Cardiac septum (tissue), 1 donor: Measurements from ENCODE around the gene MAGED1. TPM values are rescaled to one million over a fixed set of nuclear protein-coding genes. Genes with fewer than 3 reads are reported as not detected.

Experiments used
- DNase-seq: peaks from one replicate; pipeline ENCODE4 v3.0.0-alpha.2; 2020; ENCODE audit warnings: low spot score
- intact Hi-C: fragments of 100-400 bp; cut with DNase I; formaldehyde crosslinking; loops from one replicate; pipeline ENCODE4 v1.14.0; 2022
- long read RNA-seq: library from polyadenylated mRNA; unstranded; transcript quantifications from one replicate; pipeline ENCODE4 v2.0.0, GENCODE V29; 2021
- total RNA-seq: library from RNA; stranded (reverse); fragmentation: NEBNext Ultra II Directional; extraction: Animal tissue kit (Norgen Biotek cat#: 25700); gene quantifications from one replicate; pipeline ENCODE4 v1.2.1, GENCODE V29; 2021
- donor health status: DM: no; HTN: no; CAD: no.

Gene MAGED1, protein sequence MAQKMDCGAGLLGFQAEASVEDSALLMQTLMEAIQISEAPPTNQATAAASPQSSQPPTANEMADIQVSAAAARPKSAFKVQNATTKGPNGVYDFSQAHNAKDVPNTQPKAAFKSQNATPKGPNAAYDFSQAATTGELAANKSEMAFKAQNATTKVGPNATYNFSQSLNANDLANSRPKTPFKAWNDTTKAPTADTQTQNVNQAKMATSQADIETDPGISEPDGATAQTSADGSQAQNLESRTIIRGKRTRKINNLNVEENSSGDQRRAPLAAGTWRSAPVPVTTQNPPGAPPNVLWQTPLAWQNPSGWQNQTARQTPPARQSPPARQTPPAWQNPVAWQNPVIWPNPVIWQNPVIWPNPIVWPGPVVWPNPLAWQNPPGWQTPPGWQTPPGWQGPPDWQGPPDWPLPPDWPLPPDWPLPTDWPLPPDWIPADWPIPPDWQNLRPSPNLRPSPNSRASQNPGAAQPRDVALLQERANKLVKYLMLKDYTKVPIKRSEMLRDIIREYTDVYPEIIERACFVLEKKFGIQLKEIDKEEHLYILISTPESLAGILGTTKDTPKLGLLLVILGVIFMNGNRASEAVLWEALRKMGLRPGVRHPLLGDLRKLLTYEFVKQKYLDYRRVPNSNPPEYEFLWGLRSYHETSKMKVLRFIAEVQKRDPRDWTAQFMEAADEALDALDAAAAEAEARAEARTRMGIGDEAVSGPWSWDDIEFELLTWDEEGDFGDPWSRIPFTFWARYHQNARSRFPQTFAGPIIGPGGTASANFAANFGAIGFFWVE
- 79.9 TPM for total RNA-seq
- long read RNA-seq, transcript MAGED1-201 (13 exons, 2,747 nt) = major isoform, 35 of 123 reads
- long read RNA-seq, transcript MAGED1-204 (13 exons, 2,701 nt) = minor isoform, 18 of 123 reads
- long read RNA-seq, partial matches to known transcripts = 62 of 123 reads
- long read RNA-seq, other reads (novel, unspliced or antisense) = 8 of 123 reads

DNA sequence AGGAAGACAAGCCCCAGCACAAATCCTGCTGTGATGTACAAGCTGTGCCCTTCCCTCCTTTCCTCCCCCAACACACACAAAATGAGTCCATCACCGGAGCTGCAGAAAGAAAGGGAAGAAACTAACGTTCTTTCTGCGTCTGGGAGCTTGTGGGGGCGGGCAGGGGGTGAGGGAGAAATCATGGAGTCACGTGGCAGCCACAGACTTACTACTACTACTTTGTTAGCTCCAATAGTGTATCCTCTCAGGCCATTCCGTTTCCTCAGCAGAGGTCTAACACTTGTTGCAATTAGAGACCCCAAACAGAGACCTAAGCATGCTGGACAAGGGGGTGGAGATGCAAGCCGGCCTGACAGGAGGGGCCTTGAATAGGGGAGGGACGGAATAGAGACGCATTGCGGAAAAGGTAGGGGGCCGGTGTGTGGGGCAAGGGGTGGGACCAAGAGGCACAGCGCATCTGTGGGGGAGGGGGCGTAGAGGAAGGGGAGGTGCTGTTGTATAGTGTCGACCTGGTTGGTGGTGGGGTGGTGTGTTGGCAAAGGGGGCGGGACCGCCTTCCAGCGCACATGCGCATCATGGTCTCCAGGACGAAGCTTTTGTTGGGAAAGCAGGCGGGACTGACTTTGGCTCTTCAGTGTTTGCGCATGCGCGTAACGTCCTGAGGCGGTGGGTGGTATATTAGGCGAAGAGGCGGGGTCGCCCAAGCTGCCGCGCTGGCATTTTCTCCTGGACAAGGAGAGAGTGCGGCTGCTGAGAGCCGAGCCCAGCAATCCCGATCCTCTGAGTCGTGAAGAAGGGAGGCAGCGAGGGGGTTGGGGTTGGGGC is at the start of gene MAGED1:
Gene MAGED1 (plus strand): TSS at position 703 of the 825 bp plus-strand sequence. CDS start 682 bp downstream, outside the sequence.
- peak; percentile 93 for DNase-seq
- intact Hi-C loops = no loop called here

DNA sequence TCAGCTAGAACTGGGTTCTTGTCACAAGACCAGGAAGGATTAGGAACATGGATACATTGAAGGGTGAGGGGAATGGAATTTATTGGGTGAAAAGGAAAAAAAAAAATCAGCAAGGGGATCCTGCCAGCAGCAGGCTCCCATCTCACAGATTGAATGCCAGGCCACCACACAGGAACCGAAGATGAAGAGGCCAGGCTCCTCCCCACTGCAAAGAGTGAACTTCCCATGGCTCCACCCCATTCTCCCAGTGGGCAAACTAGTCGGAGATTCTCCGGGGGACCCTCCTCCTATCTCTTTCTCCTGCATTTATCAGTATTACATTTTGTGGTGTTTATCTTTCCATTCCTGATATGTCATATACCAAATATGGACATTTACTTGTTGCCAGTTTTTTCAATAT is 46.0 kb upstream of the MAGED1 start:
- intact Hi-C loops = no loop called here
- no peak for DNase-seq

DNA sequence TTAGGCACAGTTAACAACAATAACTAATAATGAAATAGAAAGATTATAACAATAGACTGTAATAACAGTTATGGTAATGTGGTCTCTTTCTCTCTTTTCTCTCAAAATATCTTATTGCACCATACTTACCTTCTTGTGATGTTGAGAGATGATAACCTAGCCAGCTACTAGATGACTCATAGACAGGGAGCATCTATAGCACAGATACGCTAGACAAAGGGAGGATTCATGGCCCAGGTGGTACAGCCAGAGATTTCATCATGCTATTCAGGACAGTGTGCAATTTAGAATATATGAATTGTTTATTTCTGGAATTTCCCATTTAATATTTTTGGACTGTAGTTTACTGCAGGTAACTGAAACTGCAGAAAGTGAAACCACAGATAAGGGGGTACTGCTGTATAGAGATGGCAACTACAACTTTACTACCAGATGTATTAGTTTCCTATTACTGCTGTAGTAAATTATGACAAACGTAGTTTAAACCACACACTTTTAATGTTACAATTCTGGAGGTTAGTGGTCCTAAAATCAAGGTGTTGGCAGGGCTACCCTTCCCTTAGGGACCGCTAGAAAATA is 41.8 kb upstream of the MAGED1 start:
- intact Hi-C loops = no loop called here
- DNase-seq = no peak

DNA sequence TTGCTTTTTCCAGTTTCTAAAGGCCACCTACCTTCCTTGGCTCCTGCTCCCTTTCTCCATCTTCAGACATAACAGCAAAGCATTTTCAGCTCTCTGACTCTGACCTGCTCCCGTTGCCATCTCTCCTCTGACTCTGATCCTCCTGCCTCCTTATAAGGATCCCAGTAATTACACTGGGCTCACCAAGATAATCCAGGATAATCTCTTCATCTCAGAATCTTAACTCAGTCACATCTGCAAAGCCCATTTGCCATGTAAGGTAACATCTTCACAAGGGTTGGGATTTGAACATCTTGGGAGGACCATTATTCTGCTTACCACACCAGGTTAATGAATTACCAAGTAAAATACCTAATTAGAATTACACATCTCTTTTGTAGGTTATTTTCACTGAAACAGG is 41.3 kb upstream of the MAGED1 start:
- intact Hi-C loops = no loop called here
- DNase-seq = no peak

DNA sequence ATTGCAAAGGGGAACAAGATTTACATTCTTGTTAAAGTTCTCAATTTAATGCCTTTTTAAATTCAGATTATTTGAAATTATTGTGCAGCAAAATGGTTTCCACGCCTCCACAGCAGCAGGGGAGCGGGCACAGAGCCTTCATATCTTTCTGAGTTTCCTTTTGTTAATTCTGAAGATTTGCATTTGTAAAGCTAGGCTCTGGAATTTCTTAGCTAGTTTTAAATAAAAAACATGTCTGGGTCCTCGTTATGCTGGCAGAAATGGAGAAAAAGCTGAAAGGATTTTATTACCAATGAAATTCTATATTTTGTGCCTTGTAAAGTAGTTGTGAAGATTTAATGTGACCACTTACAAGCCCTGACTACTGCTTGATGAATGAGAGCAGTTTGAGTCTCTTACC is 40.8 kb upstream of the MAGED1 start:
- intact Hi-C loops = no loop called here
- DNase-seq = no peak

DNA sequence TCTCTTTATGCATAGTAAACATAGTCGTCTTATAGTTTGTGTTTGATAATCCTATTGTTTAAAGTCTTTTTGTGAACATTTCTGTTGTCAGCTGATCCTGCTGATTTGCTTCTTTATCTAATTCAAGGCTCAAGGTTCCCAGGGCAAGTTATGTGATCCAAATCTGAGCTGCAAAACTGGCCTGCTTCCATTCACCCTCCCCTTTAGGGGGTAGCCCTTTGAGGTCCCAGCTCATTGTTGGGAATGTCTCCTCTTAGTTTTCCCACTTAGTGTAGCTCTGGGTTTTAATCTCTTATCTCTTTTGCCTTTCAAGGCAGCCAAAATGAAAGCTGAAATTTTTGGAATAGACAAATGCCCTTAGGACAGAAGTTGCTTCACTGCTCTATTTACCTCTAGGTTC is 40.2 kb upstream of the MAGED1 start:
- intact Hi-C loops = no loop called here
- no peak for DNase-seq

DNA sequence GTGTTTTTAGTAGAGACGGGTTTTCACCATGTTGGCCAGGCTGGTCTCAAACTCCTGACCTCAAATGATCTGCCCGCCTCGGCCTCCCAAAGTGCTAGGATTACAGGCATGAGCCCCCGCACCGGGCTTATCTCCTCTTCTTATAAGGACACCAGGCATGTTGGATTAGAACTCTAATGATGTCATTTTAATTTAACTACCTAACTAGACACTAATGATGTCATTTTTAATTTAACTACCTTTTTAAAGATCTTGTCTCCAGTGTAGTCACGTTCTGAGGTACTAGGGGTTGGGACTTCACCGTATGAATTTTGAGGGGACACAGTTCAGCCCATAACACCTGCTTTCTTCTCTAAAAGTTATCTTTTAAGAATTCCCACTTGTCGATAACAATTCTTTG is 37.7 kb upstream of the MAGED1 start:
- DNase-seq = no peak
- intact Hi-C loops = no loop called here

DNA sequence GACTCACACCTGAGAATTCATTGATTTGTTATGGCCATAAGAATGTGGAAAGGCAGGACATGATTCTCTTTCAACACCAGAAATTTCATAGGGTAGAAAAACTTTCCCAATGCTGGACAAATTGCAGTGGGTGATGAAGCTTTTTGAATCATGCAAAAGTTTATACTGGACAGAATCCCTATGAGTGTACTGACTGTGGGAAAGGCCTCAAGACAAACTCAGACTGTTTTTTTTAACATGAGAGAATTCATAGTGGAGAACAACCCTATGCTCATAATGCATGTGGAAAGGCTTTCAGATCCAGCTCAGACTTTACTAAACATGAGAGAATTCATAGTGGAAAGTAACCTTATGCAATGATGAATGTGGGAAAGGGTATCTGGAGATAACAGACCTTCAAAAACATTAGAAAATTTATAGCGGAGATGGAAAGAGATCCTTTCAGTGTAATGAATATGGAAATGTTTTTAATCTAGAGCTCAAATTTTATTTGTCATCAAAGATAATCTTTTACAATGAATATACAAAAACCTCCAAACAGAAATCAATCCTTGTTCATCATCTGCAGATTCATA is 36.2 kb upstream of the MAGED1 start:
- no peak for DNase-seq
- intact Hi-C loops = no loop called here

DNA sequence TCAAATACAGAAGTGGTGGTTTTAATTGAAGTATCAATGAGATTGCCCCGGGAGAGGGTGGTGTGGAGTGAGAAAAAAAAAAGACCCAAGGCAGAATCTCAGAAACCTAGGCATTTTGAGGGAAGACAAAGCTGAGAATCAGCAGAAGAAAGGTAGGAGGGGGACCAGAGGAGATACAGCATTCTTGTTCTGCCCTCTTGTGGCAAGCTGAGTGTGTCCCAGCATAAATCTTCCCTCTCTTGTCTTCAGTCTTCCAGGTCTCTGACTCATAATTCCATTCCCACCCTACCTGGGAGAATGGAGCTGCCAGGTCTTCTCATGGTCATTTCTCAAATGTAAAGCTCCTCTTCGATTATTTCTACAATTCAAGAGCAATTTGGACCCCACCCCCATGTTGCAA is 32.7 kb upstream of the MAGED1 start:
- intact Hi-C loops = no loop called here
- no peak for DNase-seq

DNA sequence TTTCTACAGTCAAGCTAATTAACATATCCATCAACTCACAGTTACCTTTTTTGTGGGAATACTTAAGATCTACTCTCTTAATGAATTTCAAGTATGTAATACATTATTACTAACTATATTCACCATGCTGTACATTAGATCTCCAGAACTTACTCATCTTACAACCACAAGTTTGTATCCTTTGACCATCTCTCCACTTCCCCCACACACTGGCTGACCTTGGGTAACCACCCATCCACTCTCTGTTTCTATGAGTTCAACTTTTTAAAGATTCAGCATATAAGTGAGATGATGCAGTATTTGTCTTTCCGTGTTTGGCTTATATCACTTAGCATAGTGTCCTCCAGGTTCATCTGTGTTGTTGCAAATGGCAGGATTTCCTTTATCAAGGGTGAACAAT is 30.5 kb upstream of the MAGED1 start:
- intact Hi-C loops = no loop called here

DNA sequence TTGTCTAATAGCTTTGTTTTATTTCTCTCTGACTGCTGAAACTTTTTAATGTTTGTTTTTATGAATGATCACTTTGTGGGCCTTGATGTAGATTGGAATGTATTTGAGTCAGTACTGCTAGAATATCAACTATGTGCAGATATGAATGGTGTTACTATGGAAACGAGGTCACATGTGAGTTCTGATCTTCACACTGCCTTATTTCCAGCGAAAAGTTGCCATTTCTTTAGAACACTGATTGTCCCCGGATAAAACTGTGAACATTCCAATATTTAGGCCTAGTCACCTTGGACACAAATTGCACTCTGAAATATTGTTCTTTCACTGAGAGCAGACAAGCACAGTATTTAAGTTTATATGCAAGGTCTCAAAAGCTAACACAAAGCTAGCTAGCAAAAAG is 27.2 kb upstream of the MAGED1 start:
- intact Hi-C loops = no loop called here

More for the DNA sequence above, 30.5 kb upstream of the MAGED1 start:
- DNase-seq = no peak

DNA sequence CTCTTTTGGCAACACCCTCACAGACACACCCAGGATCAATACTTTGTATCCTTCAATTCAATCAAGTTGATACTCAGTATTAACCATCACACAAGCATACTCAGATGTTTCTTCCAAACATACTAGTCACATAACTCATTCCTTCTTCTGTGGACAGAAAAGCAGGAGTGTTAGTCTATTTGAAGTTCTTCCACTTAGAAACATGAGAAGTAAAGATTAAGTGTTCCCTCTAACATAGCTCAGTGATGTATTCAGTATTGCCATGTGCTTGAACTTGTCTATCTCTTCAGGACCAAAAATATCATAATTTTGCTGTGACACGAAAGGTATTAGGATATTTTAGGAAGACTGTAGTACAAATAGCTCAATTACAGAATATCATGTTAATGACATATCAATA is 25.8 kb upstream of the MAGED1 start:
- no peak for DNase-seq
- intact Hi-C loops = no loop called here

More for the DNA sequence above, 27.2 kb upstream of the MAGED1 start:
- DNase-seq = no peak

DNA sequence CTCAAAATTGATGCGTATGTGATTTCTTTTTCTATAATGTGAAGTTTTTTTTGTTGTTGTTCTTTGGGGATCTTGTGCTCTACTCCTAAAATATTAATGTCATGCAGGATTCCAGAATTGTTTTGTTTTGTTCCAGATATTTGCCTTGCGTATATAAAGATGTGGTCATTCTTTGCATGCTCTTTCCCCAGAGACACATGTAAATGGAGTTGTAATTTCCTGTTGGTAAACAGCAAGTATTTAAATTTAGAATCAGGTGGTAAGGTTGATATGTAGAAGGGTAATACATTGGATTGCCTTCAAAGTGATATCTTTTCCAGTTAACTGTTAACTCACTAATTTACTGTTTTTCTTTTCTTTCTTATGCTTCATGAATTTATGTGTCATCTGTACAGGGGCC is 23.1 kb upstream of the MAGED1 start:
- DNase-seq = no peak

DNA sequence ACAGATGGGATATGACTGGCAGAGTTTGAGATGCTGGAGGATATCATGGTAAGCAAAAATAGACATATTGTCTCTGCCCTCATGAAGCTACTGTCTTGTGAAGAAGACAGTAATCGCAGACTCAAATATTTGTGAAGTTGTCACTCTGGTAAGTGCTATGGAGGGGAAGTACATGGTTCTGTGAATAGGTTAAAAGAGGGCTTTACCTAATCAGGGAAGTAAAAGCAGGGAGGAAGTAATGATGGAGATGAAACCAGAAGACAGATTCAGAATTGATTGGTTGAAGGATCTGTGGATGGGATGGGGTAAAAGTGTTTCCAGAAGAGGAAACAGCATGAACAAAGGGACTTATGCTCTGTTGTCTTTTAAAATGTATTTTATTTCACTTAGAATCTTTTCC is 19.3 kb upstream of the MAGED1 start:
- DNase-seq = no peak
- intact Hi-C loops = no loop called here

More for the DNA sequence above, 23.1 kb upstream of the MAGED1 start:
- intact Hi-C loops = no loop called here

DNA sequence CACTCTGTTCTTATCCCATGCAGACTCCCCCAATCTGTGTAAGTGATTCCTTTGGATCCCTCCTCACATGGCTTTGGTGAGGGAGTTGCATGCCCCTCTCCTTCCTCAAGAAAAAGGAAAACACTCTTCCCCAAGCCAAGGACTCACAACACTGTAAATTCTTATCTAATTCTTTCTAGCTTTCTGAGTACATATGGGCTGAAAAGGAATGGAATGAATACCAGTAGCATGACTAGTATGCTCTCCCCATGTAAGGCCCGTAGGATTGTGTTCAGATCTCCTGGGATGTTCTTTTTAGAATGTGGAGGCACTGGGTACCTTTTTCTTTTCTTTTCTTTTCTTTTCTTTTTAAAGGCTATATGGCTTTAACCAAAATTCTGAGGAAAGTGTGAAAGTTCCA is 17.0 kb upstream of the MAGED1 start:
- intact Hi-C loops = no loop called here
- no peak for DNase-seq

DNA sequence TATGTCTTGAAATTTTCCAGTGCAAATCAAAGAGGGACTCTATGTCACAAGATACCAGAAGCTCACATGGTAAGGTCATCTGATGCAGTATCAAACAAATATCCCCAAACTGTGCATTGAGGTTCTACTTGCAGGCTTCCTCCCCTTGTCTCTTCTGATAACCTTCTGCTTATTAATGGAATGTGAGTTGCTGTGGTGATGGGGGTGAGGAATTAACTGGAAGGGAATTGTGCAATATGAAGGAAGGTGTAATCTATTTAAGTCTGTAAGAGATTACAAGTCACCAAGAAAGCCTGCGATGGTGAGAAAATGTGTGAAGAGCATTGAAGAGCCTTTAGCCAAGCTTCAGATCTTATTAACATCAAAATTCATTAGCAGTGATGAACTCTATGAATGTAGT is 15.4 kb upstream of the MAGED1 start:
- intact Hi-C loops = no loop called here
- no peak for DNase-seq

DNA sequence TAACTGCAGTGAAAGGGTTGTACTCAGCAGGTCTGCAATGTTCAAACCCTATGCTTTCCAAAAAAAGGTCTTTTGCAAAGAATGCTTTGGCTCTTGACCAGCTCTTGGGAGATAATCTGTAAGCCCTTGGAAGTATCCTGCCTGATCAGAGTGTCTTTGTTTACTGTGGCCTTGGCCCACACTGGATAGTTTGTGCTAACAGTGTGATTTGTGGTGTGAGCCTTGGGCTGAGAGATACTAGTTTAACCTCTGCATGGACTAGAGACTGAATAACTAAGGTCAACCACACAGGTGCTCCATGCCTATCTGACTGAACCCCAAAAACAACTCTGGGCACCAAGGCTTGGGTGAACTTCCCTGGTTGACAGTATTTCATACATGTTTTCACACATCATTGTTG is 3.6 kb upstream of the MAGED1 start:
- DNase-seq = no peak
- intact Hi-C loops = no loop called here

DNA sequence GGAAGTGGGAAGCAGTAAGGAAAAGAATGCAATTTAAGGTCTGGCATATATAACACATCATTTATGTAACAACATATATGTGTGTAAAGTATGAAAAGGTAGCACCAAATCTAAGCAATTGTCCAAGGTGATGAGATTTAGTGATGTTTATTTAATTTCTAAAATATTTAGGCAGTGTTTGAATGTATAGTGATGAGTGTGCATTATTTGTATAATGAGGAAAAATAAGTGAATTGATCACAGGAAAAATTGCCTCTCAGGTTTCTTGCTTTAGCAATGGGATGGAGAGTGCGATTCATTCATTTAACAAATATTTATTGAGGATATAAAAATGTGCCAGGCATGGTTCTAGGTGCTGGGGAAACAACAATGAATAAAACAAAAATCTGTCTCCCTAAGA is 2.2 kb upstream of the MAGED1 start:
- no peak for DNase-seq
- intact Hi-C loops = no loop called here
